Measurements from ENCODE around the gene REEP6.

The REEP6 gene

DNA sequence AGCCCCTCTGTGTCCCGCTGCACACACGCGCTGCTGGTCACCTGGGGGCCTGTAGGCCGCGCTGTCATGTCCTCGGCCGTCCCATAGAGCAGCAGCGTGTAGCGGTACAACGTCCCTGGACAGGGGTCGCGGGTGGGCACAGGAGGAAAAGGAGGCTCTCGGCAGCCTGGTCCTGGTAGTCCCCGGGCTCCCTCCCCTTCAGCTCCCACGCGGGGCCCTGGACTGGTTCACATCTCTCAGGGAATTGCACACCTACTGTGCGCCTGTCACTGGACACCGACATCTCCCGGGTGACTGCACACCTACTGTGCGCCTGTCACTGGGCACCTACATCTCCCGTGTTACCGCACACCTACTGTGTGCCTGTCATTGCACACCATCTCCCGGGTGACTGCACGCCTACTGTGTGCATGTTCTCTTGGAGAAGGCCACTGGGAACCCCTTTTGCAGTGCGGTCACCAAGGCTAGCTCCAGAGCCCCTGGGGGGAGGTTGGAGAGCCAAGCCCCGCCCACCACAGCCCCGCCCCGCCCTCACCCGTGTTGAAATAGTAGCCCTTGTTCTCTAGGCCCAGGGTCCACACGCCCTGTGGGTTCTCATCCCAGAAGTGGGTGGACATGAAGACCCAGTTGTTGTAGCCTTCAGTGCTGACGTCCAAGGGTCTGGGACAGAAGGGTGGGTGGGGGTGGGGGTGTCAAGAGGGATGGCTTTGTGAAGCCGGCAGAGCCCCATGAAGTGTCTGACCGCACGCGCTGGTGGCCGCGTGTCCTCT is 8.4 kb upstream of the REEP6 start:
- TF ChIP-seq, protein P1, sequence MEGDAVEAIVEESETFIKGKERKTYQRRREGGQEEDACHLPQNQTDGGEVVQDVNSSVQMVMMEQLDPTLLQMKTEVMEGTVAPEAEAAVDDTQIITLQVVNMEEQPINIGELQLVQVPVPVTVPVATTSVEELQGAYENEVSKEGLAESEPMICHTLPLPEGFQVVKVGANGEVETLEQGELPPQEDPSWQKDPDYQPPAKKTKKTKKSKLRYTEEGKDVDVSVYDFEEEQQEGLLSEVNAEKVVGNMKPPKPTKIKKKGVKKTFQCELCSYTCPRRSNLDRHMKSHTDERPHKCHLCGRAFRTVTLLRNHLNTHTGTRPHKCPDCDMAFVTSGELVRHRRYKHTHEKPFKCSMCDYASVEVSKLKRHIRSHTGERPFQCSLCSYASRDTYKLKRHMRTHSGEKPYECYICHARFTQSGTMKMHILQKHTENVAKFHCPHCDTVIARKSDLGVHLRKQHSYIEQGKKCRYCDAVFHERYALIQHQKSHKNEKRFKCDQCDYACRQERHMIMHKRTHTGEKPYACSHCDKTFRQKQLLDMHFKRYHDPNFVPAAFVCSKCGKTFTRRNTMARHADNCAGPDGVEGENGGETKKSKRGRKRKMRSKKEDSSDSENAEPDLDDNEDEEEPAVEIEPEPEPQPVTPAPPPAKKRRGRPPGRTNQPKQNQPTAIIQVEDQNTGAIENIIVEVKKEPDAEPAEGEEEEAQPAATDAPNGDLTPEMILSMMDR (conservative IDR thresholded peaks at IDR 0.05; ENCODE audit: low read depth, low read length): no peak
- DNase-seq (ENCODE audit: low read depth): no peak
- no peak overlapping the region for H3K4me3 ChIP-seq (ENCODE audit: low read depth, low read length)

DNA sequence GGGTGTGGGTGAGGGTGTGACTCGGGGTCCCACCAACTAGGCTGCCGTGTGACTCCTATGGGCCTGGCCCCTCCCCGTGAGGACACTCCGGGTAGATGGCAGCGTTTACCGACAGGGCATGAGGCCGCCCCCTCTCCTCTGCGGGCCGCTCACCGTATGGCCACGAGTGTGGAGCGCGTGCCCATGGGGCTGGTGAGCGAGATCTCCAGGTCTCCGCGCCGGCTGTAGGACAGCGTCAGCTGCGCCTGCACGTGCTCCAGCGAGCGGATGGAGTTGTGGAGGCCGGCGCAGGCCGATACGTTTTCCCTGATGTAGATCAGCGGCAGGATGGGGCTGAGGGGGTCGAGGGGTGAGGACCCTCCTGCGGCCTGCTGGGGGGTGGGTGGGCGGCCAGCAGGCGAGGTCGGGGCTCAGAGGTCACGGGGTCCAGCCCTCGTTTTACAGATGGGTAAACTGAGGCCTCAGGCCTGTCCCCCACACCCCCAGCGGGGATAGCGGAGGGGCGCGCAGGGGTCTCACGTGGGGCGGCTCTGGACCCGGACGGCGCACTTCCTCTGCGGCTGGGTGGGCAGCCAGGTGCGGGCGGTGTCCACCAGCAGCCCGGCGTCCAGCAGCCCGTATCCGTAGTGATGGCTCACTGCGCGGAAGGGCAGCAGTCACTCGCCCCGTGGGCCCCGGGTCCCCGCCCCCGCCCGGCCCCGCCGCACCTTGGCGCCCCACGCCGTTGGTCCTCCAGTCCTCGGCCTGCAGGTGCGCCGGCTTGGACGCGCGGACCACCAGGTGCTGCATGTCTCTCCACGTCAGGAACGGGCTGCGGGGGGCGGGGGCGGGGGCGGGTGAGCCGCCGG is 7.6 kb upstream of the REEP6 start:
- TF ChIP-seq, protein P1 (conservative IDR thresholded peaks at IDR 0.05; ENCODE audit: low read depth, low read length): no peak
- H3K4me3 ChIP-seq (ENCODE audit: low read depth, low read length): no peak overlapping the region
- no peak for DNase-seq (ENCODE audit: low read depth)

DNA sequence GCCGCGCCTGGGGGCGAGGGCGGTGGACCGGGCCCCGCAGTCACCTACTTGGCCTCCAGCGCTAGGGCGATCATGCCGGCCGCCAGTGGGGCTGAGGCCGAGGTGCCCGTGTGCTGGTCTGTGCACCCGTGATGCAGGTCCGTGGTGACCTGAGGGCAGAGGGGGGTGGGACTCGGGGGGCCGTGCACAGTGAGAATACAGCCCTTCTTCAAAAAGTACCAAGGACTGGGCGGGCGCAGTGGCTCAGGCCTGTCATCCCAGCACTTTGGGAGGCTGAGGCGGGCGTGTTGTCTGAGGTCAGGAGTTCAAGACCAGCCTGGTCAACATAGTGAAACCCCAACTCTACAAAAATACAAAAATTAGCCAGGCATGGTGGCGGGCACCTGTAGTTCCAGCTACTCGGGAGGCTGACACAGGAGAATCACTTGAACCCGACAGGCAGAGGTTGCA is 7.0 kb upstream of the REEP6 start:
- H3K4me3 ChIP-seq (ENCODE audit: low read depth, low read length): no peak overlapping the region
- TF ChIP-seq, protein P1 (conservative IDR thresholded peaks at IDR 0.05; ENCODE audit: low read depth, low read length): no peak
- DNase-seq (ENCODE audit: low read depth): no peak

DNA sequence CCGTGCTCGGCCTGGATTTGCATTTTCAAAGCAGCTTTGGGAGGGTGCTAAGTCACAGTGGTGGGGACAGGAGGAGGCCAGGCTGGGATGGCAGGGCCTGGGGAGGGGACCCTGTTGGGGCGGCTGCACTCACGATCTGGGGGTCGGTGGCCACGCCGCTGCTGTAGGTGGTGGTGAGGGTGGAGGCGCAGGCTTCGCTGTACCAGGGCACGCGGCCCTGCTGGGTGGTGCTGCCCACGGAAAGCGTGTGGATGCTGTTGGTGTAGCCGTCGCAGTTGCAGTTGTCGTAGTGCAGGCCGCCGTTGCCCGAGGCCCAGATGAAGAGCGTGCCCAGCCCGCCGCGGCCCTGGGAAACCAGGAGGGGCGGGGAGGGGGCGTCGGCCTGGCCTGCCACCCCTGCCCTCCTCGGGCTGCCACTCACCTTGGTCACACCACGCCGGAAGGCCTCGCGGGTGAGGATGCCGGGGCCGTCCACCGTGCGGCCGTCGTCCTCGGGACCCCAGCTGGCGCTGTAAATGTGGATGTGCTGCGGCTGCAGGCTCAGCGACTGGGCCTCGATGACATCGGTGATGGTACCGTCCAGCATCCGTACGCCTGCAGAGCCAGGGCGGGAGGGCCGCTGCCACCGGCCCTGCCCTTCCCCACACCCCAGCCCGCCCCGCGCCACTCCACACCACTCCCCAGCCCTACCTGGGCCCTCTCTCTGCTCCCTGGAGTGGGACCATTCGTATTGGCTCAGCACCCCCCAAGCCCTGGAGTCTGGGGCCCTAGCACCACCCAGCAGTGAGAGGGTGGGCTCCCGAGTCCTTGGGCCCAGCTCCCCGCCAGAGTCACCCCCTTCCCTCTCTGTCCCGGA is 4.0 kb upstream of the REEP6 start:
- H3K4me3 ChIP-seq (ENCODE audit: low read depth, low read length): no peak overlapping the region
- TF ChIP-seq, protein P1 (conservative IDR thresholded peaks at IDR 0.05; ENCODE audit: low read depth, low read length): no peak
- DNase-seq (ENCODE audit: low read depth): no peak

DNA sequence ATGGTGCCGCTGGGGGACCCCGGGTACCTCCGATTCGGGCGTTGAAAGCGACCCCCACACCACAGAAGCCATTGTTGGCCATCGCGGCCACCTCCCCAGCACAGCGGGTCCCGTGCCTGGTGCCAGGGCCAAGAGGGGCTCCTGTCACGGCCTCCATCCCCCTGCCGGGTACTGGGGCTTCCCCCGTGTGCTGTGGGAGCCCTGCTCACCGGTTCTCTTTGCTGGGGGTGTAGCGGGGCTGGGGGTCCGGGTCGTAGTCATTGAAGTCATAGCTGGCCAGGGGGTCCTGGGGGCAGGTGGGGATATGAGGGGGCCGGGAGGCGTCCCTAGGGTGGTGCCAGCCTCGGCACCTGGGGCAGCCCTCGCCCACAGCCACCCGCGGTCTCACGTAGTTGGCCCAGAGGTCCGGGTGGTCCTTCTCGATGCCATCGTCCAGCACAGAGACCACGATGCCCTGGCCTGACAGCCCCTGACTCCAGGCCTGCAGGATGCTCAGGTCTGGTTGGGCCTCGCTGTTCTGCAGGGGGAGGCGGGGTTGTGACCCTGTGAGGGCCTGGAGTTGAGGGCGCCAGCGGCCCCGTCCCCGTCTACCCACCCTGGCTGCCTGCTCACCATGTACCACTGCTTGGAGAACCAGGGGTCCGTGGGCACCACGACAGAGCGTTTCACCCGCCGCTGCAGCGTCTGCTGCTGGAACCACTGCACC is 3.3 kb upstream of the REEP6 start:
- no peak for DNase-seq (ENCODE audit: low read depth)
- no peak overlapping the region for H3K4me3 ChIP-seq (ENCODE audit: low read depth, low read length)
- TF ChIP-seq, protein P1 (conservative IDR thresholded peaks at IDR 0.05; ENCODE audit: low read depth, low read length): no peak

DNA sequence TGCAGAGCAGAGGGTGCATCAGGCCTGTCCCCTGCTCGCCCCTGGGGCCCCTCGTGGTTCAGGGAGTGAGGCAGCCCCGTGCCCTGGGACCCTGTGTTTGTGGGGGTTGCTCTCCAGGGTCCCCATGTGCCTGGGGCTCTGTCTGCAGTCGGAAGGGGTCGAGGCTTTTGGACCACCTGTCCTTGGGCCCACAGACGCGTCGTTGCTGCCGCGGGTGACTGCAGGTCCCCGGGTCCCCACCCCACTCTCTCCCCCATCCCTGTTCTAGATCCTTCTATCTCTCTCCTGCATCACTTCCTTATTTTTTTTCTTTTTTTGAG is 2.7 kb upstream of the REEP6 start:
- TF ChIP-seq, protein P1 (conservative IDR thresholded peaks at IDR 0.05; ENCODE audit: low read depth, low read length): no peak
- DNase-seq (ENCODE audit: low read depth): no peak
- H3K4me3 ChIP-seq (ENCODE audit: low read depth, low read length): no peak overlapping the region
